ENCODE results near the gene ITPK1.

Gene ITPK1

DNA sequence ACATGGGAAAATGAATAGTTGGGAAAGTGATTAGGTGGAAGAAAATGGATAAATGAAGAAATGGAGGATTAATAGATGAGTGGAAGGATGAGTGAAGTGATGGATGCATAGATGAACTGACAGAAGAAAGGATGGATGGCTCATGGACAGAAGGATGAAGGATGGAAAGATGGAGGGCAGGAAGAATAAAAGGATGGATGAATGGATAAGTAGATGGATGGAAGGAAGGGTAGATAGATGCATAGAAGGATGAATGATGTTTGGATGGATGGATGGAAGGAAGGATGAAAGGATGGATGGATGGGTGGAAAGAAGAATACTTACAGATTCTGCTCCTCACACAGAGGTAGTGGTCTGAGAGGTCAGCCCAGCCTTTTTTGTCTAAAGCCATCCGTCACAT lies 228.6 kb downstream of the ITPK1 start:
- ATAC-seq = no peak
- H3K4me1 Mint-ChIP-seq = no peaks in the 10 kb centered on the region
- peaks cover 7% of the 10 kb centered on the region for H3K9me3 Mint-ChIP-seq
- peaks cover 35% of the 10 kb centered on the region for H3K27me3 Mint-ChIP-seq
- no peaks in the 10 kb centered on the region for H3K36me3 Mint-ChIP-seq
- H3K27ac Mint-ChIP-seq = no peak overlapping the region
- H3K4me3 Mint-ChIP-seq = no peak overlapping the region
